Activated CD8-positive, alpha-beta memory T cell treated with anti-CD3 and anti-CD28 coated beads for 36 hours (primary cell): Measurements from ENCODE around the gene CHST9. TPM values are rescaled to one million over a fixed set of nuclear protein-coding genes. Genes with fewer than 3 reads are reported as not detected.
"Not testable (repeated sequence)": the region's sequence is repeated elsewhere in the genome, so short reads cannot be mapped to it uniquely, and the experiment has no call there.

ENCODE experiments used
- CTCF ChIA-PET: fragments of 350-600 bp; sonication (Branson Sonifier 250); formaldehyde crosslinking; loops from one replicate; lab custom pipeline; 2021; ENCODE audit warnings: antibody characterized with exemption; lab: Charles Lee
- POLR2A ChIA-PET: fragments of 350-600 bp; sonication (Branson Sonifier 250); formaldehyde crosslinking; loops from one replicate; lab custom pipeline; 2021; ENCODE audit warnings: antibody characterized with exemption; lab: Charles Lee
- total RNA-seq, 2 experiments: library from RNA; stranded (reverse); gene quantifications; one replicate each; pipeline ENCODE4 v1.2.3, GENCODE V29; 2021

Gene CHST9
- not detected for total RNA-seq

DNA sequence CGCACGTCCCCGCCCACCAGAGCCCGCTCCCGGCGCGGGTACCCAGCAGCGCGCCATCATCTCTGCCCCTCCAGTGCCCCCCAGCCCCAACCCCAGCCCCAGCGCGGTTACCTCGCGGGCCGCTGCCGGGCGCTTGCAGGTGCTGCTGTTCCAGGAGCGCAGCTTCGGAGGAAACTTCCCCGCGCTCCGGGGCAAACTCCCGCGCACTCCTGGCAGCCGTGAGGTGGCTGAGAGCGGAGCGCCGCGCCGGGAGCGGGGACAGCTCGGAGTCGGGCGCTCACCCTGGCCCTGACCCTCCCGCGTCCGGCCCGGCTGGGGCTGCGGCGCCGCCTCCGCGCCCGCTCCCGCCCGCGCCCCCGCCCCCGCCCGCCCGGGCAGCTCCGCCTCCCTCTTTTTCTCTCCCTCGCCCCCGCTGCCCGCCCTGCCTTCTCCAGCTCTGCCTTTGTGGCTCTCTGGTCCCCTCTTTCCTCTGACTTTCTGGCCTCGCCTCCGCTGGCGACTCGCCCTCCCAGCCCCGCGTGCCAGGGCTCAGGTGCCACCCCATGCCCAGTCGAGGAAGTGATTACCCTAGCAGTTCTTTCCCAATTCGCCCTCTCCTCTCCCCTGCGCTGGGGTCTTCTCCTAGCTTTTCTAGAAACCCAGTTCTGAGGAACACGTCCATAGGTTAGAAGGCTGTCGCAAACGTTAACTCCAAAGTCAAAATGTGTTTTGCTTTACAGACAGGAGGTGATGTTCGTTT, at the start of gene CHST9:
CHST9 (minus strand) TSS at position 284 of the 739 bp plus-strand sequence. CDS start 42,499 bp downstream, outside the sequence.
- ChIA-PET CTCF (no interaction called here), POLR2A (no interaction called here)

GRCh38 chr18:27232355-27232754, 47.2 kb upstream of the CHST9 start:
- POLR2A ChIA-PET, CTCF ChIA-PET: not testable (repeated sequence)

DNA sequence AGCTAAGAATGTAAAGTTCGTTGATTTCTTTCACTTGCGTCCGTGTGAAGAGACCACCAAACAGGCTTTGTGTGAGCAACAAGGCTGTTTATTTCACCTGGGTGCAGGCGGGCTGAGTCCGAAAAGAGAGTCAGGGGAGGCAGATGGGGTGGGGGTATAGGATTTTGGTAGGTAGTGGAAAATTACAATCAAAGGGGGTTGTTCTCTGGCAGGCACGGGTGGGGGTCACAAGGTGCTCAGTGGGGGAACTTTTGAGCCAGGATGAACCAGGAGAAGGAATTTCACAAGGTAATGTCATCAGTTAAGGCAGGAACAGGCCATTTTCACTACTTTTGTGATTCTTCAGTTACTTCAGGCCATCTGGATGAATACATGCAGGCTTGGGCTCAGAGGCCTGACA, 46.6 kb upstream of the CHST9 start:
- POLR2A ChIA-PET, CTCF ChIA-PET: not testable (repeated sequence)

GRCh38 chr18:27231221-27231620, 46.1 kb upstream of the CHST9 start:
- POLR2A ChIA-PET, CTCF ChIA-PET: not testable (repeated sequence)

DNA sequence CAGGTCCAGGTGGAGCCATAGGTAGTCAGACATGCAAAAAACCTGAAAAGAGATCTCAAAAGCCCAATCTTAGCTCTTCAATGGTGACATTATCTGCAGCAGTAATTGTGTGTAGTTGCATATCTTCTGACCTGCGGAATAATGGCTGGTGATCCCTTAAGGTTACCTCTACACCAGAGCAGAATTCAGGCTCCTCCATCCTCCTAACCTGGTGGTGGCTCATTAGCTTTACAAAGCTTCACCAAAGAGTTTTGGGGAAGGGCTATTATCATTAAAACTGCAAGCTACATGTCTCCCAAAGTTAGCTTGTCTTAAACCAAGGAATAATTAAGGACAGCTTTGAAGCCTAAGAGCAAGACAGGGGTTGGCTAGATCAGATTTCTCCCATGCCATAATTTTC, 42.6 kb upstream of the CHST9 start:
- ChIA-PET POLR2A (no interaction called here), CTCF (no interaction called here)

DNA sequence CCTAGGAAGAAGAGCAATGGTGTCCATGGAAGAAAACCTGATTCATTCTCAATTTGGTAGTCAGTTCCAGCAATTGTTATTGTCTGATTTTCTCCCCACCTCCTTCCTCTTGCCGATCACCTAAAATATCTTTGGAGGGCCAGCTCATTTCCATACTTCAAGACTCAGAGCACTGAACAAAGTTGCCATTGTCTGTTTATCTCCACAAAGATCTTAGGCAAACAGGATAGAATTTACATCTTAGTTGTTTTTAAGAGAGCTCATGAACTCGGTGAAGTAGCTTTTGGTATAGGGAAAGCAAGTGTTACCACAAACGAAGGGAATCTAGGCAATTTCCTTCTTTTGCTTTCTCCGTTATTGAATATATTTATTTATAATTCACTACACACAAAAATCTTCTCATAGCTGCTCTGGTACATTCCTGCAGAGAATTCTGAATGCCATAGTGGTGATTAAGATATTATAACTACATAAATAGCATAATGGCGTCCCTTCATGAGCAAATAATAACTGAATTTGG, 41.5 kb upstream of the CHST9 start:
- POLR2A ChIA-PET, result no interaction called here

DNA sequence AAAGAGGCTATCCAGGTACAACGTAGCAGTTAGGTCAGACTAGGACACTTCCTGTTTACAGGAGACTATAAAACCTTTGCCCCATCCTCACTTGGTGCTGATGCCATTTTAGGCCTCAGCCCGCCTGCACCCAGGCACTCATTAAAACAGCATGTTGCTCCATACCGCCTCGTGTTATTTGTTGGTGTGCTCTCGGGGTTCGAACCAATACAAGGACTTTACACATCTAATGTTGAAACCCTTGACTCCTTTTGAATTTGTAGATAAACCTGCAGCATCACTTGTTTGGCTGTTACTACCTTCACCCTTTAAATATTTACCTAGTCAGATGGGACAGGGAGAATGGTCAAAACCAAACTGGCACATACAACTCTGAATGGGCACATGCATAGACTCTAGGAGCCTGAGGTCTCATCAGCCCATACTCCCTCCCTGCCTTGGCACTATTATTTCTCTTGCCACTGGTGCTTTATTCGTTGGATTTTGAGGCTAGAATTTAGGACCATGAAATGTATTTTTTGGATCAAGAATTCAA, 40.9 kb upstream of the CHST9 start:
- POLR2A ChIA-PET, result no interaction called here
- CTCF ChIA-PET, result no interaction called here

More for the DNA sequence above, 41.5 kb upstream of the CHST9 start:
- CTCF ChIA-PET, result no interaction called here

GRCh38 chr18:27223526-27224291, 38.6 kb upstream of the CHST9 start:
- ChIA-PET CTCF (no interaction called here), POLR2A (no interaction called here)

- ChIA-PET POLR2A (no interaction called here), CTCF (no interaction called here)
Observed at GRCh38 chr18:27214831-27215230, 29.7 kb upstream of the CHST9 start.

DNA sequence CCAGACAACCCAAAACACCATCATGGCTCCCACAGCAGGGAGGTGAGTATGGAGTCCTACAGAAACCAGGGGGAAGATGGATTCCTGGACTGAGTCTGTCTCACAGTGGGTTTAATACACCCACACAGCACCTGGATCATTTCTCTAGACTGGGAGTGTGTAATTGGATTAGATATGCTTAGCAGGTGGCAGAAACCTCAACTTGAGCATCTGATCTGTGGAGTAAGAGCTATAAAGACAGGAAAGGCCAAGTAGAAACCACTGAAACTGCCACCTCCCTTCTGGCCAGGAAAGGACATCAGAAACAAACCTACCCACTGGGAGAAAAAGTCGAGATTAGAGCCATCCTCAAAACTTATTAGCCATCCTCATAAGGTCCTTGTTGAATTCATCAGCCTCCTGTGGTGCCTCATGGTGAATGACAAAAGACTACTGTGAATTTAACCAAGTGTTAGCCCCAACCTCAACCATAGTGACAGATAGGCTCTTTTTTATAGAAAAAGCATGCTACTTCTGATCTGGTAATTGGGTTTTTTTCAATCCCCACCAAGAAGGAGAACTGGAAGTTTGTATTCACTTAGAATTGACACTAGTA, 28.1 kb upstream of the CHST9 start:
- ChIA-PET POLR2A (no interaction called here), CTCF (no interaction called here)

GRCh38 chr18:27211569-27211968, 26.5 kb upstream of the CHST9 start:
- ChIA-PET CTCF (no interaction called here), POLR2A (no interaction called here)

DNA sequence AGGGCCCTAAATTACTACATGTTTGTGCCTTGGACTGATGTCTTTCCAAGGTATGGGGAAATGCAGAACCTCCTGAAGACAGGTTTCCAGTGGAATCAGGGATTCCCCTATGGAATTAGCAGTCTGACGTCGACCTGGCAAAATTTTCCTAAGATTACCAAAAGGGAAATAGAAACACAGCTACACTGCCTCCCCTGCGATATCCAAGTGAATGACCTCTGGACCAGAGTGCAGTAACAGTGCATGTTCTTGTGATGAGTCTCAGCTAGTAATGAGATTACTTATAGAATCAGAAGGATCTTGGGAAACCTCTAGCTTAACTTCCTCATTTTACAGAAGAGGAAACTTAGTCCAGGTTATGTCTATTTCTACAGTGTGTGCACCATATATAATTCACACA, 21.3 kb upstream of the CHST9 start:
- ChIA-PET CTCF (no interaction called here), POLR2A (no interaction called here)

DNA sequence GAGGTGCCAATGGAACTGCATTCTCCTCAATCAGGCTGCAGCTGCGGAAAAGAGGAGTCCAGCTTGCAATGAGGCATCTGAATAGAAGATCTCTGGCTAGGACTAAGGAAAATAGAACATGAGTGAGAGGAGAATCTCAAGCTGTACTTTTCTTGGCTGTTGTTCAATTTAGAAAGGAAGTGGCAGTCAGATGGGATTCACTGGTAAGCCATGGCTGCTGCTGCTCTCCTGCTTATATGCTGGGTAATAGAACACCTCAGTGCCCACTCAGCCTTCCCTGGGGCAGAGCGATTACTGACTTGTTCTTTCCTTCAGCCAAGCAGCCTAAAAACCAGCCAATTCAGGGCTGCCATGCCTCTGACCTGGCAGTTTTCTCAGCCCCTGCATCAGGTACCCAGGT, 17.6 kb upstream of the CHST9 start:
- ChIA-PET CTCF (no interaction called here), POLR2A (no interaction called here)

- CTCF ChIA-PET, result no interaction called here
- POLR2A ChIA-PET, result interaction anchor here (0.5 kb wide), 1 partner anchor 779 kb away, joined by 3 read pairs; no protein-coding TSS in a partner anchor
Observed at GRCh38 chr18:27198036-27198435, 12.9 kb upstream of the CHST9 start.

GRCh38 chr18:27188309-27188708, 3.2 kb upstream of the CHST9 start:
- ChIA-PET POLR2A (no interaction called here), CTCF (no interaction called here)

DNA sequence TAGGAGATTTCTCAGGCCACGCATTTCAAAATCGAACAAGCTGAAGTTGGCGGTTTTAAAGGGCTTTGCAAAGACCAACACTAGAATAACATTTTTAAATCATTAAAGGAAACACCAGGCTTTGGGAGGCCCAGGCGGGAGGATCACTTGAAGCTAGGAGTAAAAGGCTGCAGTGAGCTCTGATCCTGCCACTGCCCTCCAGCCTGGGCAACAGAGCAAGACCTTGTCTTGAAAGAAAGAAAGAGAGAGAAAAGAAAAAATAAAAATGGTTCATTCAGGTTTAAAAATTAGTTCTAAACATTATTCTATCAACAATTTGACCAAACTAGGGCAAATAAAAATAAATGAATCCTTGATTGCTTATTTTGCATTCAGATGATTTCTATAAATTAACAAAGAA, 789 bp upstream of the CHST9 start:
- ChIA-PET POLR2A (no interaction called here), CTCF (no interaction called here)

- CTCF ChIA-PET, result no interaction called here
- POLR2A ChIA-PET, result no interaction called here
Observed at GRCh38 chr18:27184115-27185024, 738 bp downstream of the CHST9 start.

GRCh38 chr18:27181726-27182125, 3.4 kb downstream of the CHST9 start:
- CTCF ChIA-PET, result no interaction called here
- POLR2A ChIA-PET, result no interaction called here

DNA sequence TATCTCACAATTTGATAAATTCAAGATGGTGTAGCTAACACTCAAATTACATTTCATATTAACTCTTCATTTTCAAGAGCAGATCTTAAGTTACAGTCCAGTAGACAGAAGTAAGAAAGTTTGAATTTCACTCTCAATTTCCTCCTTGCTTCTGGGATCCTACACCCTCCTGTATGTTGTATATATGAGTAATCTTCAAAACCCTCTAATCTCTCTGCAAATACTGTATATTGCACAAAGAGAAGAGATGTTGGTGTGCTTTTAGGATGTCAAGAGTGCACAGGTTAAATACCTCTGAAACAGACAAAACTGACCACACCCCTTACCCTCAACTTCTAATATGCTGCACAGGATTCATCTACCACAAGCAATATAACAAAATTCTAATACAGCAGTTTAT, 6.7 kb downstream of the CHST9 start:
- ChIA-PET CTCF (no interaction called here), POLR2A (no interaction called here)
